ENCODE data around the gene CARM1. TPM values are rescaled to one million over a fixed set of nuclear protein-coding genes. Genes with fewer than 3 reads are reported as not detected.

CARM1 gene
- 39.5 to 49.8 TPM (median 45.5 TPM) in 5 replicates for total RNA-seq (2022; extraction: Qiagen RNA extraction)

DNA sequence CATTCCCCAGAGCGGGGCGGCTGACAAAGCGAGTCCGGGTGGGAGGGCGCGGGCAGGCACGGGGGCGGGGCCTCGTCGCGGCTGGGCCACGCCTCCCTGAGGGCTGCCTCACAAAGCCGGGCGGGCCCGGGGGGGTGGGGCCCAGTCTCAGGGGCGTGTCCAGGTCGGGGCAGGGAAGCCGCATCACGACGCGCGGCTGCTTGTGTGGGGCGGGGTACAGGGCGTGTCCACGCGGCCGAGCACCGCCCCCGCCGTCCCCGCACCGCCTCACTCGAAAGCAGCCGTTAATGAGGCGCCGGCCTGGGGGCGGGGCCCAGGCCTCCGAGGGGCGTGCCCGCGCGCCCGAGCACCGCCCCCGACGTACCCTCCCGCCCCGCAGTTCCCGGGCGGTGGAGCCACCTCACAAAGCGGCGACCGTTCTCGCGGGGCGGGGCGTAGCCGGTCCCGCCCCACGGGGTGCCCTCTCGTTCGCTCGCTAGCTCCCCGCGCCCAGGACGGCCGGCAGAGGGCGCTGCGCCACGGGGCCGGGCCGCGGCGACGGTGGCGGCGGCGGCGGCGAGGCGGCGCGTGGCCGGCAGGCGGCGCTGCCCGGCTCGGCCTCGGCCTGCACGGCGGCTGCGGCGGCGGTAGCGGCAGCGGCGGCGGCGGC, at the start of gene CARM1:
Gene CARM1, plus strand, starts transcription at position 599 of the 649 bp plus-strand sequence. CDS start 150 bp downstream, outside the sequence.

DNA sequence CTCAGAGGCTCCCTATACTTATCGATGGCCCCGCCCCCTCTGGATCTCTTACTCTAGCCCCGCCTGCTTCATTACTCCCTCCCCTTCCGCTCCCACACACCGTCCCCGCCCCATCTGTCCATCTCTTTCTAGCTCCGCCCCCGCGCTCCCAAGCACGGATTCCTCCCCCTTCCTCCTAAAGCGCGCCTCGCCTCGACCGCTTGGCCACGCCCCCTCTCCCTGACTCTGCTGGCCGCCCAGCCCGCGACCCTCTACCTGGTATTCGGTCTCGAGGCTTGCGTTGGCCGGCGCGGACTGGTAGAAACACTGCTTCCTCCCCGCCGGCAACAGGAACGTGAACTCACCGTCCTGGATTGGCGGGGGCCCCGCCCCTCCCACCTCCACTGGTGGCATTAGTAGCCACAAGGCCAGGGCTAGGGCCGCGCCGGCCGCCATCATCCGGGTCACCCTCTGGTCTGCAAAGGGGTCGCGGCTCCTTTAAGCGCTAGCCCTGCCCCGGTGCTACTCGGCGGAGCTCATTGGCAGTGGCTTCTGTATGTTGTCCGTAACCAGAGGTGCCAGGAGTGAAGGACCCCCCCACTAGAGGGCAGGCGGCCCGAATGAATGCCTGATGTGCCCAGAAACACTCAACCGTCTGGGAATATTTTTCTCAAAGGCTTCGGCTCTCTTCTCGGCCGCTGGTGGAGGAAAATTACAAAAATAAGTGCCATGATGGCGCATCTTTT, 35.4 kb upstream of the CARM1 start, which contains the start of gene TMED1:
Gene TMED1, minus strand, starts transcription at position 459 of the 725 bp plus-strand sequence. Its CDS starts 21 bp downstream, at position 438.

DNA sequence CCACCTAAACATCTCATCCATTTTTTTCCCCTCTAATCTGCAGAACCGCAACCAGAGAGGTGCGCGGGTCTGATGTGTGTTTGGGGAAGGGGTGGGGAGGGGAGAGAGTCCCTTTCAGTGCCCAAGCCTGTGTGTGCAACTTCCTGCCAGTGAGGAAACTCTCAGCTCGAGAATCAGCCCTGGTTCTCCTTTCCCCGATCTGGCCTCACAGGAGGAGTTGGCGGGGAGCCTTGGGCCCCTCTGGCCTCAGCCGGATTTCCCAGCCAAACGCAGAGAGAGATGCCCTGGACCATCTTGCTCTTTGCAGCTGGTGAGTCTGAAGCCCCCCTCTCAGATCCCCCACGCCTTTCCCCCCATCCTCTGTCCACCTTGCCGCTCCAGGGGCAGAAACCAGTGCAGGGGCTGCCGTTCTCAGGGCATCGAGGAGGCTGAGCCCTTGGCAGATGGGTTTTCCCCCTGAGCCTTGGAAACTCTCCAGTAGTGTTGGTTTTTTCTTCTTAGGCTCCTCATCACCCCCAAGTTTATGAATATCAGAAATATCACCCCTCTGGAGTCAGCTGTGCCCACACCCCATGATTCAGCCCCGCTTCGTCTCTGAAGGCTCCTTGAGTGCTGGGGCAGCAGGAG, 23.0 kb upstream of the CARM1 start, which contains the start of gene C19orf38:
Gene C19orf38, plus strand, starts transcription at position 186 of the 627 bp plus-strand sequence. Its CDS starts 94 bp downstream, at position 280.

DNA sequence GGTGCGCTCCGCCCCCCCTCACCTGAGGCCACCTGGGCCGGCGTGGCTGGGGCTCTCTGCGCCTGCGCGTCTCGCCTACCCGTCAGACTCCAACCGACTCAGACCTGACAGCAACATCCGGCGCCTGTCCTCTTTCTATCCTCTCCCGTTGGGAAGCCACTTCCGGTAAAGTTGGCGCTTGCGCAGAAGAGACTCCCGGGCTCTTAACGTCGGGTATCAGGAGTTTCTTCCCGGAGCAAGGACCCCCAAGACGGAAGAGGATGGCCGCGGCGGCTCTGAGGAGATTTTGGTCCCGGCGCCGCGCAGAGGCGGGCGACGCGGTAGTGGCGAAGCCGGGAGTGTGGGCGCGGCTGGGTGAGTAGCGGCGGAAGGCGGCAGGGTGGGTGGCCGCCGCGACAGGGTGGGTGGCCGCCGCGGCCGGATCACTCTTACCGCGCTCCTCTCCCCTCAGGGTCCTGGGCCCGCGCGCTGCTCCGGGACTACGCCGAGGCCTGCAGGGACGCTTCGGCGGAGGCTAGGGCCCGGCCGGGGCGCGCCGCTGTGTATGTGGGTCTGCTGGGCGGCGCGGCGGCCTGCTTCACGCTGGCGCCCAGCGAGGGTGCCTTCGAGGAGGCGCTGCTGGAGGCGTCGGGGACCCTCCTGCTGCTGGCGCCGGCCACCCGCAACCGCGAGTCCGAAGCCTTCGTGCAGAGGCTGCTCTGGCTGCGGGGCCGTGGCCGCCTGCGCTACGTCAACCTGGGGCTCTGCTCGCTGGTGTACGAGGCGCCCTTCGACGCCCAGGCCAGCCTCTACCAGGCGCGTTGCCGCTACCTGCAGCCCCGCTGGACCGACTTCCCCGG, 57.4 kb downstream of the CARM1 start, which contains the start of the genes TIMM29 and YIPF2:
Gene TIMM29, plus strand, starts transcription at position 249 of the 839 bp plus-strand sequence. Its CDS starts 12 bp downstream, at position 261.
Gene YIPF2, minus strand, starts transcription at position 77 of the 839 bp plus-strand sequence. CDS start 229 bp downstream, outside the sequence.

DNA sequence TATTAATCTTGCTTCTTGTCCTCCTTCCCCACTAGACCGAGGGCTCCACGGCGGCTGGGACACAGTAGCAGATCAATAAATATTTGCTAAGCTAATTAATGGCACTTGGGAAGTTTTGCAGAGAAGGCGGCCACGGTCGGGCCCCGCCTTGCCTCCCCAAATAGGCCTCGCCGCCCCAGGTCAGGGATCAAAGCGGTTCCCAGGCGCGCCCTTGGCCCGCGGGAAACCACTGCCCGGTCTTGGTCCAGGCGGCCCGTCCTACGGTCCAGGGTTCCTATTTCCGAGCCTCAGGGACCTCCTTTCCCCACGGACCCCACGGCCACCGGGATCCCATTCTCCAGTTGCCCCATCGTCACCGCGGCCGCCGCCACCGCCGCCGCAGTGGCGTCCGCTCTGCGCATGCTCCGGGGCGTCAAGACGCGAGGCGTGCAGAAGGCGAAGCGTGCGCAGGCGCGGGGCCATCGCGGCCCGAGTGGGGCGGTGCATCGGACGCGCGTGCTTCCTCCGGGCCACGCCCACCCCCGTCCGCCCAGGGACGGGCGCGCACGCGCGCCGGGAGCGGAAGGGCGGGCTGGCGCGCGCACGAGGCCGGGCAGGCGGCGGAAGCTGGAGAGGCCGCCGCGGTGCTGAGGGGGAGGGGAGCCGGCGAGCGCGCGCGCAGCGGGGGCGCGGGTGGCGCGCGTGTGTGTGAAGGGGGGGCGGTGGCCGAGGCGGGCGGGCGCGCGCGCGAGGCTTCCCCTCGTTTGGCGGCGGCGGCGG, 89.1 kb downstream of the CARM1 start, which contains the start of gene SMARCA4:
Gene SMARCA4, plus strand, starts transcription at position 717 of the 759 bp plus-strand sequence. CDS start 23,122 bp downstream, outside the sequence.

Other genes with a start within 250 kb of the CARM1 start
- gene SLC44A2, start 246.0 kb upstream of the CARM1 start, total RNA-seq (2022; extraction: Qiagen RNA extraction), result 7.4 to 9.4 TPM (median 9.0 TPM) in 5 replicates
- 153 to 165 TPM (median 160 TPM) in 5 replicates for gene ILF3, start 217.2 kb upstream of the CARM1 start, total RNA-seq (2022; extraction: Qiagen RNA extraction)
- gene QTRT1, start 170.1 kb upstream of the CARM1 start, total RNA-seq (2022; extraction: Qiagen RNA extraction), result 29.8 to 36.2 TPM (median 33.0 TPM) in 5 replicates
- 50.3 to 58.7 TPM (median 54.2 TPM) in 5 replicates for gene DNM2, start 153.5 kb upstream of the CARM1 start, total RNA-seq (2022; extraction: Qiagen RNA extraction)
- gene TMED1, start 35.3 kb upstream of the CARM1 start, total RNA-seq (2022; extraction: Qiagen RNA extraction), result 23.6 to 31.2 TPM (median 30.5 TPM) in 5 replicates
- 0.10 to 0.13 TPM in 2 of 5 replicates, not detected in the others for gene C19orf38, start 23.1 kb upstream of the CARM1 start, total RNA-seq (2022; extraction: Qiagen RNA extraction)
- 18.0 to 22.1 TPM (median 20.6 TPM) in 5 replicates for gene YIPF2, start 57.1 kb downstream of the CARM1 start, total RNA-seq (2022; extraction: Qiagen RNA extraction)
- 13.1 to 19.7 TPM (median 18.6 TPM) in 5 replicates for gene TIMM29, start 57.3 kb downstream of the CARM1 start, total RNA-seq (2022; extraction: Qiagen RNA extraction)
- gene SMARCA4, start 89.5 kb downstream of the CARM1 start, total RNA-seq (2022; extraction: Qiagen RNA extraction), result 6.8 to 10.7 TPM (median 8.5 TPM) in 5 replicates
- gene LDLR, start 217.9 kb downstream of the CARM1 start, total RNA-seq (2022; extraction: Qiagen RNA extraction), result 22.0 to 27.7 TPM (median 22.1 TPM) in 5 replicates